Activated T-cell treated with anti-CD3 and anti-CD28 coated beads, Interleukin-2, amount 50 U/mL, for 72 hours (primary cell): Measurements from ENCODE around the gene PLEKHA7. TPM values are rescaled to one million over a fixed set of nuclear protein-coding genes. Genes with fewer than 3 reads are reported as not detected.
A peak's percentile ranks its signal among the peaks of the same experiment; 100 is the strongest.

Experiments
- ATAC-seq, 2 donors: fragments of 150-1000 bp; cut with Tn5 transposase; replicated peaks in 1 of 2; 2 replicates each; pipeline ENCODE4 v1.10.0; 2021; ENCODE audit warnings: moderate library complexity in 2 of 2, mild to moderate bottlenecking in 1 of 2
- DNase-seq, 2 donors: peaks; one replicate each; pipeline ENCODE4 v3.0.0; 2021 to 2022; ENCODE audit warnings: mixed read lengths in 1 of 2
- H3K27ac Mint-ChIP-seq: one replicate; pipeline ENCODE4 v1.8.0; 2022; ENCODE audit warnings: mild to moderate bottlenecking, moderate library complexity, mixed read lengths
- H3K27me3 Mint-ChIP-seq: one replicate; pipeline ENCODE4 v1.8.0; 2022; ENCODE audit warnings: low read depth, mixed read lengths
- H3K36me3 Mint-ChIP-seq, 2 donors: one replicate each; pipeline ENCODE4 v1.8.0; 2022; ENCODE audit warnings: mixed read lengths in 2 of 2, mild to moderate bottlenecking in 1 of 2; ENCODE audit not compliant: insufficient read depth in 2 of 2
- H3K4me1 Mint-ChIP-seq: one replicate; pipeline ENCODE4 v1.8.0; 2022; ENCODE audit warnings: low read depth, mixed read lengths
- H3K4me3 Mint-ChIP-seq, 2 donors: one replicate each; pipeline ENCODE4 v1.8.0; 2022; ENCODE audit warnings: mild to moderate bottlenecking in 2 of 2, mixed read lengths in 2 of 2, moderate library complexity in 2 of 2
- H3K9me3 Mint-ChIP-seq, 2 donors: one replicate each; pipeline ENCODE4 v1.8.0; 2022; ENCODE audit warnings: mixed read lengths in 2 of 2
- total RNA-seq, 2 donors: library from RNA; stranded (reverse); gene quantifications; one replicate each; pipeline ENCODE4 v1.2.3, GENCODE V29; 2022

Gene PLEKHA7
- total RNA-seq, 2 donors from 2014 or later = 6.5 to 11.0 TPM

DNA sequence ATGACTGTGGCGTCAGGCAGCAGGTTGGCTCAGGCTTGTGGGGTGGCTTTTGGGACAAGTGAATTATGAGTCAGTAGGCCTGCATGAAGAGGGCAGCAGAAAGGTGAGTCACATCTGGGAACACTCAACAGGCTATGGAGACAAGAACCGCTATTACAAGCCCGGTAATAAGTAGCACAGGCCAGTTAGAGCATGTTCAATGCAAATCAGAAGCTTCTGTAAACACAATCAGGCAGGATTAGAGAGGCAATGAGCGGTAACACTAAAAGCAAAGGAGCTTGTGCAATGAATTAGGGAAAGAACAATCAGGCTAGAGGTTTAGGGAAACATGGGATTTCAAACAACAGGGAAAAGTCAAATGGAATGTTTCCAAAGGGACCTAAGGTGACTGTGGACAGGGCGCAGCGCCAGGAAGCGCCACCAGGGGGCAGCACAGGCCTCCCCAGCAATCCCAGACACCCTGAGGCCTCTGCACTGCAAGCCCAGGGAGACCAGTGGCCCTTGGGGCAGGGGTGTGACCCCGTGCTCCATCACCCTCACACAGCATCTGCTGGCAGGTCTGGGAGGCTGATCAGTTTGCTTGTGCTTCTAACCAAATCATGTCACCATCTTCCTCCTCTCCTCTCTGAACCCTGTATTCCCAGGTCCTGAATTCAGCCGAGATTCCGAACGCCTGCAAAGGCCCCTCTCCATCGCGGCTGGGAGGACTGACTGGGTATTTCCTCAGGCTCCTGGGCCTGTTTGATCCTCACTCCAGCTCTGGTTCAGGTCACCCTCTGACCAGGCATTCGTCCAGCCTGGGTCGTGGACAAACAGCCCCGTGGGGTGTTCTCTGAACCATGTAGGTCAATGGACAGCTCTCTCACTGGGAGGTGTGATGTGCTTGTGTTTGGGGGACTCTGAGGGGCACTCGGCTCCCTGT, 225.8 kb downstream of the PLEKHA7 start:
- peak; percentile 72 to 75 for ATAC-seq

GRCh38 chr11:16787035-16787742, 227.0 kb downstream of the PLEKHA7 start:
- Mint-ChIP-seq H3K36me3 (no peaks in the 10 kb centered on the region), H3K27ac (no peak overlapping the region), H3K4me3 (no peak overlapping the region), H3K27me3 (no peaks in the 10 kb centered on the region), H3K4me1 (peaks cover 9% of the 10 kb centered on the region), H3K9me3 (no peaks in the 10 kb centered on the region)
- ATAC-seq (no peak), DNase-seq (no peak)

More for the DNA sequence above, 225.8 kb downstream of the PLEKHA7 start:
- no peaks in the 10 kb centered on the region for H3K27me3 Mint-ChIP-seq
- no peak overlapping the region for H3K27ac Mint-ChIP-seq
- no peaks in the 10 kb centered on the region for H3K36me3 Mint-ChIP-seq
- peak; percentile 54 to 72 for DNase-seq
- H3K4me3 Mint-ChIP-seq = no peak overlapping the region
- H3K4me1 Mint-ChIP-seq = peaks cover 9% of the 10 kb centered on the region
- no peaks in the 10 kb centered on the region for H3K9me3 Mint-ChIP-seq

GRCh38 chr11:16786131-16786530, 228.1 kb downstream of the PLEKHA7 start:
- H3K4me1 Mint-ChIP-seq = no peaks in the 10 kb centered on the region
- H3K9me3 Mint-ChIP-seq = no peaks in the 10 kb centered on the region
- H3K4me3 Mint-ChIP-seq = no peak overlapping the region
- H3K27ac Mint-ChIP-seq = no peak overlapping the region
- no peaks in the 10 kb centered on the region for H3K36me3 Mint-ChIP-seq
- ATAC-seq (no peak), DNase-seq (no peak)
- H3K27me3 Mint-ChIP-seq = no peaks in the 10 kb centered on the region

GRCh38 chr11:16785520-16786128, 228.6 kb downstream of the PLEKHA7 start:
- no peaks in the 10 kb centered on the region for H3K9me3 Mint-ChIP-seq
- no peak overlapping the region for H3K4me3 Mint-ChIP-seq
- H3K27ac Mint-ChIP-seq = no peak overlapping the region
- no peaks in the 10 kb centered on the region for H3K4me1 Mint-ChIP-seq
- no peaks in the 10 kb centered on the region for H3K36me3 Mint-ChIP-seq
- peak; percentile 57 to 63 for DNase-seq
- no peaks in the 10 kb centered on the region for H3K27me3 Mint-ChIP-seq
- peak; percentile 72 to 73 for ATAC-seq

DNA sequence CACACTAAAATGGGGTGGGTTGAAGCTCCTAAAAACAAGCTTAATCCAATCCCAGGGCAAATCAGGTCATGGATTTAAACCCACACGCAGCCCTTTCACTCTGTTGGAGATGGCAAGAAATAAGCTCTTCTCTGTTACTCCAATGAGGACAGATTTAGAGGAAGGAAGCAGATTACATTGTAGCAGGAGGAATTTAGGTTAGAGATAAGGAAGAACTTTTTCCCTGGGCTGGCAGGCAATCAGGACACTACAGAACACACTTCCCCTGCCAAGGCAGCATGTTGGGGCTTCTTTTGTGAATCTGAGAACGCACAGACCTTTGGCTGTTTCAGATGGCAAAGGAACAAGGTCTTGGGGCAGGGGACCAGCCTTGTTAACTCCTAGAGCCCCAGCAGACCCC, 229.5 kb downstream of the PLEKHA7 start:
- Mint-ChIP-seq H3K36me3 (no peaks in the 10 kb centered on the region), H3K27me3 (no peaks in the 10 kb centered on the region), H3K4me1 (no peaks in the 10 kb centered on the region), H3K4me3 (no peak overlapping the region), H3K27ac (no peak overlapping the region), H3K9me3 (no peaks in the 10 kb centered on the region)
- DNase-seq (no peak), ATAC-seq (no peak)

GRCh38 chr11:16784097-16784496, 230.1 kb downstream of the PLEKHA7 start:
- Mint-ChIP-seq H3K36me3 (no peaks in the 10 kb centered on the region), H3K27ac (no peak overlapping the region), H3K4me3 (no peak overlapping the region), H3K9me3 (no peaks in the 10 kb centered on the region), H3K27me3 (no peaks in the 10 kb centered on the region), H3K4me1 (no peaks in the 10 kb centered on the region)
- DNase-seq (no peak), ATAC-seq (no peak)

DNA sequence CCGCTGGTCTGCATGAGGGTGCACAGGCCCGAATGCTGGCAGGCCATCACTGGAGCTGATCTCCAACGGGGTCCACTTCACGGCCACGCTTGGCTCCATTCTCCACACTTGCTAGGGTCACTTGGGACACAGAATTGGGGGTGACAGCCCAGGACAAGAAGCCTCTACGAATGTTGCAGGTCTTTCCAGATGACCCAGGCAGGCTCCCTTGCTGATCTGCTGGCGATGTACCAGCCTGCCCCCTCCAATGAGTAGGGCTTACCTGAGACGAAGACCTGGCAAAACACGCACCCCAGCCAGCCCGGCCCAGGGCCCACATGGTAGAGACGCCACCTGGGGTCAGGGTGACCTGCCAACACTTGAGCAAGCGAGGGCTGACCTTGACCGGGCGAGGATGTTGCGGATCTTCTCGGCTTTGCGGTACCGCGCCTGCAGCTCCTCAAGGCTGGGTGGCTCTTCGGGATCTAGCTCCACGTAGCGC, 230.9 kb downstream of the PLEKHA7 start:
- H3K36me3 Mint-ChIP-seq = no peaks in the 10 kb centered on the region
- H3K4me3 Mint-ChIP-seq = no peak overlapping the region
- no peaks in the 10 kb centered on the region for H3K4me1 Mint-ChIP-seq
- H3K27me3 Mint-ChIP-seq = no peaks in the 10 kb centered on the region
- no peak overlapping the region for H3K27ac Mint-ChIP-seq
- DNase-seq (no peak), ATAC-seq (no peak)
- H3K9me3 Mint-ChIP-seq = no peaks in the 10 kb centered on the region

DNA sequence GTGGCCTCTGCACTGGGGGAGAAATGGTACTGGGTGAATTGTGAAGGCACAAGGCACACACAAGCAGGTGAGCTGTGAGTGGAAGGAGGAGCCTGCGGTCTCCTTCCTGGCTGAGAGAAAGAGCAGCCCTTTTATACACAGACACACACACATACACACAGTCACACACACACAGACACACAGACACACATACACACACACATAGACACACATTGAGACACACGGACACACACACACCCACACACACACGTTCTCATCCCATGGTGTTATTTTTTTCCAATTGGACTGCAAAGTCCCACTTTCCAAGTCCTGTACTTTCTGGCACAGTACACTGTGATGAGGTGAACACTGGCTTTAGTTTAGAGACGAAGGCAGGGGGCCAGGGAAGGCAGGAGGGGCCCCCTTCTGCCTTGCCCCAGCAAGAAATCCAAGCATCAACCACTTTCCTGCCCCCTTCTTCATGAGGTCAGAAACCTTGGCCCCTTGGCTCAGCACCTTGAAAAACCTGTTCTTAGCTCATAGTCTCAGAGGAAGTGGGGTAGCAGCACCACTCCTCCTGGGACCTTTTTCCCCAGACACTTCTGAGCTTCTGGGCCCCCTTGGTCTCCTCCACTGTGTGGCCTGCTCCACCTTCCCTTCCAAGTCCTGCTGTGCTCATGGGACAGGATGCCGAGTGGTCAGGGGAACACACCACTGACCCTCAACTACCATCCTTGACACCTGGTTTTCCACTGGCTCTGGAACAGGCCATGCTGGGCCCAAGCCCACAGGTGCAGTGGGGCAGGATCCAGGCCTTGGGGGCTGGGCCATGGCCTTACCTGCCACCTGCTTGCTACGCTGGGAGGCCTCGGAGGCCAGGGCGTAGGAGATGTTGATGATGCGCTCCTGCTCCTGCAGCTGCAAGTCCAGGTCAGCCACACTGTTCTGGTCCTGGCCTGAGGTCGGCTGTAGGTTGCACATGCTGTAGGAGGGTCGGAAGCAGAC, 232.0 kb downstream of the PLEKHA7 start:
- Mint-ChIP-seq H3K36me3 (no peaks in the 10 kb centered on the region), H3K27me3 (no peaks in the 10 kb centered on the region), H3K9me3 (no peaks in the 10 kb centered on the region), H3K4me3 (no peak overlapping the region), H3K27ac (no peak overlapping the region), H3K4me1 (no peaks in the 10 kb centered on the region)
- DNase-seq (no peak), ATAC-seq (no peak)

GRCh38 chr11:16780698-16781550, 233.3 kb downstream of the PLEKHA7 start:
- Mint-ChIP-seq H3K9me3 (no peaks in the 10 kb centered on the region), H3K27ac (no peak overlapping the region), H3K27me3 (no peaks in the 10 kb centered on the region), H3K4me3 (no peak overlapping the region), H3K4me1 (no peaks in the 10 kb centered on the region), H3K36me3 (no peaks in the 10 kb centered on the region)
- no peak for DNase-seq
- ATAC-seq = no peak

GRCh38 chr11:16780146-16780545, 234.1 kb downstream of the PLEKHA7 start:
- H3K27ac Mint-ChIP-seq = no peak overlapping the region
- H3K27me3 Mint-ChIP-seq = no peaks in the 10 kb centered on the region
- no peaks in the 10 kb centered on the region for H3K36me3 Mint-ChIP-seq
- no peak overlapping the region for H3K4me3 Mint-ChIP-seq
- H3K4me1 Mint-ChIP-seq = no peaks in the 10 kb centered on the region
- no peak for ATAC-seq
- DNase-seq = no peak
- no peaks in the 10 kb centered on the region for H3K9me3 Mint-ChIP-seq

DNA sequence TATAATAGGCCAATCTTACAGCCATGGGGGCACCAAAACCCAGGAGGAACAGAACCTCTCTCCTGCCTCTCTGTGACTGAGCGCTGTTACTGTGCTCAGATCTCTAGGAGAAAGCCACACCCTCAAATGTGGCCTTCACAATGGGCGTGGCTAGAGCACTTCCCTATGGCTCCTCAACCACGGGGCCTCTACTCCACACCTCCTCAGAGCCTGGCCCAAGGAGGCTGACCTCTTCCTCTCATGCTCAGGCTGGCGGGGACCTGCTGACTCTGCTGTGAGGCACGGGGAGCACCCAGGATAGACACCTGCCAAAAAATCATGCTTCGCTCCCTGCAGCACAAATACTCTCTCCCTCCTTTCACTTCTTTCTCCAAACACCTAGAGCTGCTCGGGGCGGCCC, 234.8 kb downstream of the PLEKHA7 start:
- Mint-ChIP-seq H3K36me3 (no peaks in the 10 kb centered on the region), H3K27ac (no peak overlapping the region), H3K4me3 (no peak overlapping the region), H3K9me3 (no peaks in the 10 kb centered on the region), H3K4me1 (no peaks in the 10 kb centered on the region), H3K27me3 (no peaks in the 10 kb centered on the region)
- no peak for ATAC-seq
- DNase-seq = no peak

- H3K9me3 Mint-ChIP-seq = no peaks in the 10 kb centered on the region
- H3K27ac Mint-ChIP-seq = no peak overlapping the region
- DNase-seq (no peak), ATAC-seq (no peak)
- H3K4me1 Mint-ChIP-seq = no peaks in the 10 kb centered on the region
- no peaks in the 10 kb centered on the region for H3K36me3 Mint-ChIP-seq
- no peaks in the 10 kb centered on the region for H3K27me3 Mint-ChIP-seq
- H3K4me3 Mint-ChIP-seq = no peak overlapping the region
These were observed 235.3 kb downstream of the PLEKHA7 start for GRCh38 chr11:16778876-16779275.
